T-helper 1 cell treated with Interleukin-12 subunit alpha and Interleukin-12 subunit beta and Interleukin-4 antibody, amounts not matched to agents 30 ng/mL and 1 ng/mL, for 36 hours (primary cell): ENCODE data around the gene SPOCK1. TPM values are rescaled to one million over a fixed set of nuclear protein-coding genes. Genes with fewer than 3 reads are reported as not detected.
"Not testable (repeated sequence)": the region's sequence is repeated elsewhere in the genome, so short reads cannot be mapped to it uniquely, and the experiment has no call there.

Source experiments
- intact Hi-C: fragments of 100-400 bp; cut with micrococcal nuclease; formaldehyde crosslinking; loops from one replicate; pipeline ENCODE4 v1.15.1; 2024
- total RNA-seq: library from RNA; stranded (reverse); gene quantifications from 2 replicates; pipeline ENCODE4 v1.2.3, GENCODE V29; 2022

SPOCK1 gene
- total RNA-seq, 1 donor from 2014 or later = 0.27 TPM

DNA sequence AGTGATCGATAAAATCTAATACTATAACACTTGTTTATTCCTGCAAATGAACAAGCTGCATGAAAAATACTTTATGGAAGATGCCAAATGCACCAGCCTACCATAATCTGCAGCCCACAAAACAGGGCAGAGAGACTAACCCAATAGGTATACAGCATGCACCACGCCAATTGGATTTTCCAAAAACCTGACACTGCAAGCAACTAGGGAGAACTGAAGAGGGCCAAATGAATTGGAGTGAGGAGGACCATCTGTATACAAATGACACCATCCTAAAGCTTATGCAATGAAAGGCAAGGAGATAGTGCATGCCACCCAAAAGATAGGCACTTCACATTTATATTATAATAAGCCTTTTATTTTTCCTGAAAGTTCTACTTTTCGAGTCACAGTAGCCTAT is 100.4 kb downstream of the SPOCK1 start:
- intact Hi-C loops = no loop called here

DNA sequence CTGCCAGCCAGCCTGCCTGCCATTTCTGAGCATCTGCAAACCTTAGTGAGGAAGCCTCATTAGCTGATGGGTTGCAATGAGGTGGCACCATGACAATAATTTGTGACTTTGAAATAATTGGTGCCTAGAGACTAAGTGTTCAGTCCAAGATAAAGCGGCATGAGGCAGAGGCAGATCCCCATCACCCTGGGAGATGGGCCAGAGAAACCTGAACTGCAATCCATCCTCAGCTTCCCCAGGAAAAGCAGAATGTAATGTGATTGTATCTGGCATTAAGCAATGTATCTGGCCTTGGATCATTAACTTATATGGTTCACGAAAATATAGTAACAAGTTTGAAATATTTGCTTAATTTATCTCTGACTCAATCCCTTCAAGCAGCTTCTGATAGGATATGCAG is 101.0 kb downstream of the SPOCK1 start:
- intact Hi-C loops = no loop called here

DNA sequence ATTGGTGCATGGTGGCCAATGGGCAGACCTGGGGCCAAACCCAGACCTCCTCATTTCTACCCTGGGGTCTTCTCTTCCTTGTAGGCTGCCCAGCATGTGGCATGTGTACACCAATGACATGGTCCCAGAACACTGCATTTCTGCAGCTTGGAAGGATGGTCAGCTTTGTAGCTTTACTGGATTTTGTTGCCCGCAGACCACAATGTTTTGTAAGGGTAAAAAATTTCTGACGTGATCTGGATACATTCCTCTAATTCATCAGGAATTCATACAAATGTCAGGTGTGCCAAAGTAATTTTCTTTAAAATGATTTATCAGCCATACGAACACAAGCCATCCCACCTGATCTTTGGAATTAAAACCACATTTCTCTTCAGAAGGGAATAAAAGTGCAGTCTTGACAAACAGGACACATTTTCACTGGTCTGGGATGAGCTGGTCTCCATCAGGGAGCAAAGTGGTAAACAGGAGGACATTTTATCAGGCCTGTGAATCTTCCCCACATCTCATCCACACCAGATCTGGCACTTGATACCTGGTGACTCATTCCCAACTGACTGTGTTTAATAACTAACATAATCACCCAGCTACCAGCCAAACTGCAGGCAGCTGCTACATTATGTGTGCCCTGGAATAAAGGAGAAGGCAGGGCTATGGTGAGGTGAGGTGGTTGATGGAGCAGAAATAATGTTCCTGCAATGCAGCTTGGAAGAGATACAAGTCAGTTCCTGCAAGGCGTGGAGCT is 103.9 kb downstream of the SPOCK1 start:
- intact Hi-C loops = no loop called here

DNA sequence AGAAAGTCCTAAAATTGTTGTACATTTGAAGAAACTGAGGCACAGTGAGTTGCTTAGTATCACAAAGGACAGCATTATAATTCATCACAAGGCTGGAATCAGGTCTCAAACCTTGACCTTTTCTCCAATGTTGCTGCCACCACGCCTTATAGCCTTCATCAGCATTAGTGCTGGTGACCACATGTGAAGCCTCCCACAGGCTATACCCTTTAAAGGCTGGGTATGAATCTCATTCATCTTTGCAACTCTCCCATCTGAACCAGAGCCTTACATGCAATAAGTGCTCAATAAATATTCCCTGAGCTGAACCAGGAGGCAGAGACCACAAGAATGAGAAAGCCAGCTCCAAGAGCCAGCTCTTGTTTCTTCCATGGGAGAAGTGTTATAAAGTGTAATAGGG is 104.7 kb downstream of the SPOCK1 start:
- intact Hi-C loops = no loop called here

DNA sequence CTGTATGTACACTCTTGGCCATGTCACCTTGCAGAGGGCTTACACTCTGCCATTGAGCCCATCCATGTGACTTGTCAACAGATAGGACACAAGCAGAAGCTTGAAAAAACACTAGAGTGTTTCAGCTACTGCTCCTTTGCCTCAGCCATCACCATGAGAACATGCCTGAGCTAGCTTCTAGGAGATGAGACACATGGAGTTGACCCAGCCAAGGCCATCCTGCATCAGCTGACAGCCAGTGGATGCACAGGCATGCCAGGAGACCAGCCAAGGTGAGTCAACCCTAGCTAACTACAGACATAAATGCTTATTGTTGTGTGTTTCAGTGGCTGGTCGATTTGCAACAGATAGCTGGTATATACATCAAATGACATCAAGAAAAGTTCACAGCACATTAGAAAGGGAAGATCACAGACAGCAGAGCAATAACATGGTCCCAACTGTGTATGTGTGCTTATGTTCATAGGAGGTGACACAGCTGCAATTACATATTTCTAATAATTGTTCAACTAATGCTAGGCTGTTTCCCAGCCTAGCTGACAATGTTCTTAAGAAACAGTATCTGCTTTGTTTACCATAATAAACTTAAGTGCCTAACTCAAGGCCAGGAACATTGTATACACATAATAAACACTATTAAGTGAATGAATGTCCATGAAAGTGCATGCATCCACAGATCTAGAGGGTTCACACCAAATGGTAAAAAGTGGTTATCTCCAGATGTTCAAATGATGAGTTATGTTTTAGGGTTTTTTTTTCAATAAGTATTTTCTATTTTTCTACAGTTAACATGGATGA is 105.7 kb downstream of the SPOCK1 start:
- intact Hi-C loops = no loop called here

DNA sequence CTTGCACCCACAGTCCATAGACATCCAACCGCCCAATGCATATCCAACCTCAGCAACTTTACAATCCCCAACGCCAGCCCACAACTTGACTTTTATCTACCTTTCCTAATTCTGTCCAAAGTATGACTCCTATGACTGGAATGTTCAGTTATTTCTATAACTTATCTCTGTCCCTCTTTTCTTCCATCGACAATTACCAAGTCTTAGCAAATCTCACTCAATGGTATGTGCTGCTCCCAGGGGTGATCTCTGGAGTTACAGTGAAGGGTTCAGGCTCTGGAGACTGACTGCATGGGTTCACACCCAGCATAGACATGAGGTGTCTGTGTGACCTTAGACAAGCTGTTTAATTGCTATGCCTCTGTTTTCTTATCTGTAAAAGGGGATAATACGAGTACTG is 106.9 kb downstream of the SPOCK1 start:
- intact Hi-C loops = no loop called here

DNA sequence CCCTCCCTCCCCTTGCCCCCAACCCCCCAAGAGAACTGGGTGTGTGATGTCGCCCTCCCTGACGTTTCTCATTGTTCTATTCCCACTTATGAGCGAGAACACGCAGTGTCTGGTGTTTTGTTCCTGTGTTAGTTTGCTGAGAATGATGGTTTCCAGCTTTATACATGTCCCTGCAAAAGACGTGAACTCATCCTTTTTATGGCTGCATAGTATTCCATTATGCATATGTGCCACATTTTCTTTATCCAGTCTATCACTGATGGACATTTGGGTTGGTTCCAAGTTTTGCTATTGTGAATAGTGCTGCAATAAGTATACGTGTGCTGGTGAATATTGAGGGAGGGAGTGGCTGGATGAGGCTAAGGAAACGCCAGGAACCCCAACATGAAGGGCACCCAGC is 108.1 kb downstream of the SPOCK1 start:
- intact Hi-C loops = not testable (repeated sequence)

DNA sequence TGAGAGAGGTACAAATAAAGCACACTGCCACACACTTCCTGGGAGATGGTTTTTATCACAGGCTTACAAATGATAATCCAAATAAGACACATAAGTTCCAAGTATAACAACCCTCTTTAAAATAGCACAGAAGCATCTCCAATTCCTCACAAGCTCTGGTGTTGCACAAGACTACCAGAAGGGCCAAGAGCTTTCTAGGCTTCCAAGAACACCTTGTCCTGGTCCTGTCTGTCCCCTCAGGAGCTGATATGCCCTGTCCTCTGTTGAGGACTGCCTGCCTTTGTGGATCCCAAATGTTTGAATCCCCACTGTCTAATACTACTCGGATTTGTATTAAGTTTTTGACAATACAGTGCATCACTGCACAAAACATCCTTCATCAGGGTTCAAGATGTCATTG is 110.1 kb downstream of the SPOCK1 start:
- intact Hi-C loops = no loop called here

DNA sequence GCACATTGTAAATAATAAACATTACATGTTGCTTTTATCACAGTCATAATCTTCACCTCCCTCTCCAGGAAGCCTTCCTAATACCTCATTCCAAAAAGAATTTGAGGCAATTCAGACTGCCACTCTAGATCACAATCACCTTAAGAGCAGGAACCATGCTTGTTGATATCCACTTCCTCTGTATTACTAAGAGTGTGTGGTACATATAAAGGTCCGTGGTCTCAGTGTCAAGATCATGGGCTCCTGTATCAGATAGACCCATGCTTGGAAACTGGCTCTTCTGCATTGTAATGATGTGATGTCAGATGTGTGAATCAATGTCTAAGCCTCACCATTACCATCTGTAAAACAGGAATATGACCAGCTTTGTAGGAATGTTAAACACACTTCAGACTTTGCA is 114.1 kb downstream of the SPOCK1 start:
- intact Hi-C loops = no loop called here

DNA sequence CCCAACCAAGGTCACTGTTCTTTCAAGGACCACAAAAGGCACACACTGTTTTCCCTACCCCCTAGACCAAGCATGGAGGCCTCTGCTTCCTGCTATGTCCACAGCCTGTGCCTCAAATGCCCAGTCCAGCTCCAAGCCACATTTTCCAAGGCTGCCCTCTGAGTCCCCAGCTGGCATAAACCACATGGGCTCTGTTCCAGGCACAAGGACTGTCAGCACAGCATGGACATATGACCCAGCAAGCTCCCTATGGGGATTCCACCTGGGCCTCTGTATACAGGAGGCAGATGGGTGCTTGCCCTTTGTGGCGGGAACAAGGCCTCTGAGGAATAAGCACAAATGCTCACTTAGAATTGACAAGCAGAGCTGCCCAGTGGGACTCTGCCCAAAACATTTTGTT is 115.2 kb downstream of the SPOCK1 start:
- intact Hi-C loops = no loop called here

DNA sequence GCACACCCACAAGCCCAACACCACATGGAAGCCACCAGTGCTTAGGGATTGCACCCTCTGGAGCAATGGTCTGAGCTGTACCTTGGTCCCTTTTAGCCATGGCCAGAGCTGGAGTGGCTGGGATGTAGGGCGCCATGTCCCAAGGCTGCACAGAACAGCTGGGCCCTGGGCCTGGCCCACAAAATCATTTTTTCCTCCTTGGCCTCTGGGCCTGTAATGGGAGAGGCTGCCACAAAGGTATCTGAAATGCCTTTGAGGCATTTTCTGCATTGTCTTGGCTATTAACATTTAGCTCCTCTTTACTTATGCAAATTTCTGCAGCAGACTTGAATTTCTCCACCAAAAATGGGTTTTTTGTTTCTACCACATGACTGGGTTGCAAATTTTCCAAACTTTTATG is 117.6 kb downstream of the SPOCK1 start:
- intact Hi-C loops = no loop called here

DNA sequence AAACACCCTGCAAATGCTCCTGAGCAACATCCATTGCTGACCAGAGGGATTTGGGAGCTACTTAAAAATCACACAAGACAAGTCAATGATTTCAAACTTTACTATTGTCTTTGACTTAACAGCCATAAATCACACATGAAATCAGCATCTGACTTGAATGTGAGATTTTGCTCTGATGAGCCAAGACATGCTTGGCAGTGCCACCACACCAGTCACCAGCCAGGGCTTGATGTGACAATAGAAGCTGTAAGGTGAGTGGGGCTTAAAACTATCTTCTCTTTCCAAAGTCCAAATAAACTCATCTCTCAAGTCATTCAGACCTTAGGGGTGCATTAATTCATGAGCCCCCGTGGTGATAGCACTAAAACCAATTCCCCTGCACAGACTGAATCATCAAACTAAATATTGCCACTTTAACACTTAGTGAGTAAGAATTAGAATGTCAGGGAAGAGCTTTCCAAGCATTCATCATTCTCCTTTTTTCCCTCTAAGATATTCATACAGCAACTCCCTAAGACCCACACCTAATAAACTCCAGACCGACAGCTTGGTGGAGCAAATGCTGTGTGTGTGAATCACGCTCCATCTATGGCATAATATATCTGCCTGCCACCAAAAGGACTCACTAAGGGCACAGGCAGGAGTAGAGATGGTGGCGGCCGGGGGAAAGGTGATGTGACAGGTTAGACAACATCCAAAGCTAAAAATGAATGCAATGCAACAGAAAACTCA is 119.4 kb downstream of the SPOCK1 start:
- intact Hi-C loops = no loop called here

DNA sequence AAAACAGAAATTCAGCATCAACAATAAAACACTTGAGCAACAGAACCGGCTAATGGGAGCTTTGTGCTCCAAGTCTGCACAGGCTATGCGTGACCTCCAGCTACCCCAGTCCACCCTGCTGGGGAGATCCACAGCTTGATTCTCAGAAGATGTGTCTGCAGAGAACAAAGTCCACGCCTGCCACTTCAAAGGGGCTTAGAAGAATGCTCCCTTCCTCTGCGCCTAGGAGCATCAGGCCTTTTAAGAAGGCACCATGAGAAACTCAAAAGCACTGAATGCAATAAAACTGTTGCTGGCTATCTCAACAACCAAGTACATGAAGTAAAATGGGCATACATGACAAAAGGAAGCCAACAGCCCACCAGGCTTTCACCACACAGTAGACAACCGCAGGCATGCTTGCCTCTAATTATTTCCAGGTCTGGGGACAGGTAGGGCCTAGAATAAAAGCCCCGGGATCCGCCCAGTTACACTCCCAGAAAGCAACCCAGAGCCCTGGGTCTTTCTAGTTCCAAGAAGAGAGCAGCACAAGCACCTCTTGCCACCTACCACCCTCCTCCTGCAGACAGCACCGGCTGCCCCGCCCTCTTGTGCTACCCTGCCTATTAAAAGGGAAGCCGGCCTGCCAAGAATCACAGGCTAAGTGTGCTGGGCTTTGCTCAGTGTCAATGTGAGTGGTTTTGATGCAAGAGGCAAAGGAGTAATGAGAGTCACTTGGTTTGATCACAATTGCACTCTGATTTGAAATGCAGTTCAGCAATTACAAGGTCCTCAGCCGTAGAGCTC is 123.2 kb downstream of the SPOCK1 start:
- intact Hi-C loops = no loop called here

DNA sequence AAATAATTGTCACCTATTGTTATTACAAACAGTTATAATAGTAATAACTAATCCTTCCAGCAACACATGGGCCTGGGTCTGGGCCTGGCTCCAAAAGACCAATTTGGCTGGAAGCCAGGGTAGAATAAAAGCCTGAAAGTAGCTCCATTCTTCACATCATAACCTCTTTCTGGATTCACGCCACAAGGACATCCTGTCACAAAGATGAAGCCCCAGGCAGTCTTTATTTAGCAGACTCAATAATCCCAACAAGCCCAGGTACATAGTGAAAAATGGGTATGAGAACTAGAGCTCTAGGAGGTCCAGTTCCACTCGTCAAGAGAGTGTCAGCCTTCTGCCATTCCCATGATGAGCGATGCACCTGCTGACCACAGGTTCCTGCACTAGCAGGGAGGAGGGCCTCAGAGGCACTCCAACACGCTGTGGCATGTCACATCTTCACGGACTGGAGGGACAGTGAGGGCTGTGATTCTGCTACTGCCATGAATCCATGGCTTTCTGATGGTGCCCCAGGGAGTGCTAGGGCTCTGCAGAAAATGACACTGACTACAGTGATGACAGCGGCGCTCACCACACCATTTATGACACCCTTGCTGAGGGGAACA is 124.9 kb downstream of the SPOCK1 start:
- intact Hi-C loops = no loop called here

DNA sequence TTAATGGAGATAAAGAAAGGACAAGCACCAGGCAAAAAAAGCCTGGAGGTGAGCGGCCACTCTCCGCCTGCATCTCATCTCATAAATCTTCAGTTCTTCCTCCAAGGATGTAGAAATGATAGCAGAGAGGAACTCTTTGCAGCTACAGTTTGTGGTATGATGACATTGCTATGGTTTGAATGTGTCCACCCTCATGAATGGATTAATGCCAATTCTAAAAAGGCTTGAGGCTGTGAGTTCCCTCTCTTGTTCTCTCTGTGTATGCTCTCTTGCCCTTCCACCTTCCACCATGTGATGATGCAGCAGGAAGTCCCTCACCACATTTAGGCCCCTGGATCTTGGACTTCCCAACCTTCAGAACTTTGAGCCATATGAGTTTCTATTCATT is 126.4 kb downstream of the SPOCK1 start:
- intact Hi-C loops = no loop called here

DNA sequence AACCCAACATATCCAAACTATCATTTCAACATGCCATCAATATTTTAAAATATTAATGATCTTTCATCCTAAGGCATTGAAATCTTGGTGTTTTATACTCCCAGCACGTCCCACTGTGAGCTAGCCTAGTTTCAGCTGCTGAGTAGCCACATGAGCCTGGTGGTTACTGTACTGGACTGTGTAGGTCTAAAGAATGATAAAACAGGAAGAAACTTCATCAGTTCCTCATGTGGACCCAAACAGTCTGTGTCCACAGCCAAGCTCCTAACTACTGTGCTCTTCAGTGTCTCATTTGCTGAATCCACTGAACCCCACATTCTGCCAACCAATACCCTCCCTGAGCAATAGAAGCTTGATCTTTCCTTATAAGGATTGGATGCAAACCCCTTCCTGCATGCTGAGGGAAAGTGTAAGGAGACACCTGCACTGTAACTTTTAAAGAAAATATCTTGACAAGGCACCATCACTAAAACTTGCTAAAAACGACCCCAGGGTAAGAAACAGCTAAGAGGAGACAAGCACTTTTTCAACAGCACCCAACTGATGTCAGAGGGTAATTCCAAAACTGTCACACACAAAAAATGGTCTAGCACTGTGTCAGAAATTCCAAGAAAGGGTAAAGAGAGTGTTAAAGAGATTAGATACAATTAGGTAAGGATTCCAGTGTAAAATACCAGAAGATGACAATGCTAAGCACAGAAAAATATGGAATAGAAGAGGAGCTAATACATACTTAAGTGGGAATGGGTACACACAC is 126.9 kb downstream of the SPOCK1 start:
- intact Hi-C loops = no loop called here

DNA sequence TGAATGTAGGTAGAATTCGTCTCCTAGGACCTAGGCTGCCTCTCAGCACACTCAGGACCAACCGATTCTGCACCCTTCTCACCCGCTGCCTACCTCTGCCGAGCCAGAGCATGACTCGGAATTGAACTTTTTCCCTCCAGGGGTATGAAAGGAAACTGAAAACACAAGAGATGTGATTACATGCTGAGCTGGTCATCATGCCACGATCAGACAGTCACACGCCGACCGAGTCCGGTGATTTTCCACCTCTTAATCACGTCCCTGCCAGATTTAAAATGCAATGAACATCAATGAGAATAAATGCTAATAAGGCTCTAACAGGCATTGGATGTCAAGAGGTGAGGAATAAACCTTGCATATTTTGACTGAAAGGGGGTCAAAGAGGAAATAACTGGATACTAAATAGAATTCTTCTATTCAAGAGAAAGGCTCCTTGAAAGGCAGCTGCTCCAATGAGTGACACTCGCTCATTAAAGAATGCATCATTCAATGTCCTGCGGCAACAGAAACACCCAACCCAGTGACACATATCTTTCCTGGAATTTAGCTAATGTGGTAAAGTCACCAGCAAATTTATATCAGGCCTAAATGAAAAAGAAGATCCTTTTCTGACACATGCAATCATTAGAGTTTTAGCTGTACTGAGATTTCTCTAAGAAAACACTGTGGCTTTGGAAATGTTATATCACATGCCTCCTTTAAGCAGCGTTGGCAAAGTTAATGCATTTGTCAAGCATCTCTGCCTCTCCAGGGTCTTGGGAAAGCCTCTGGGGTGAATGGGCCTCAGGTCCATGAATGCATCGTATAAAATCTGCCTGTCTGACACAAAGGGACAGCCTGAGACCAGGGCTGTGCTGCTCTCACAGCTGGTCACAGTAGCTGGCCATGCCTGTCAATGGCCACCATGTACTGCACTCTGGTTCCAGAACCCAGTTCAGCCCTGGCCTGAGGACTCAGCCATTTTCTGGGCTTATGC is 128.7 kb downstream of the SPOCK1 start:
- intact Hi-C loops = no loop called here

DNA sequence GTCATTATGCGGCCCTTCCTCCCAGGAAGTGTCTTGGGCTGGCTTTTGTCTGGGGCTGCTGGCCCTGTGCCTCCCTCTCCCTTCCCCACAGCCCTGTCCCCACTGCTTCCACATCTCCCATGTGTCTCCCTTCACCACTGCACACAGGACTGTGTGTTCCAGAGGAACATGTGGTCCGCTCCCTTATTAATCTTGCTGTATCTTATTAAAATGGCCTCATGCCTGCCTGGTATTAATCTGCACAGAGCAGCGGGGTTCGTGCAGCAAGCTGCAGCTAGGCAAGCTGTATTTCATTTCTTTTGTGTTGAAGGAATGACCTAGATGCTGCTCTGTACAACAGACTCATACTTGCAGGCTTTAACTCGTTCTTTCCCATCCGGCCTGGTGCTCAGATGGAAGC is 130.5 kb downstream of the SPOCK1 start:
- intact Hi-C loops = no loop called here

DNA sequence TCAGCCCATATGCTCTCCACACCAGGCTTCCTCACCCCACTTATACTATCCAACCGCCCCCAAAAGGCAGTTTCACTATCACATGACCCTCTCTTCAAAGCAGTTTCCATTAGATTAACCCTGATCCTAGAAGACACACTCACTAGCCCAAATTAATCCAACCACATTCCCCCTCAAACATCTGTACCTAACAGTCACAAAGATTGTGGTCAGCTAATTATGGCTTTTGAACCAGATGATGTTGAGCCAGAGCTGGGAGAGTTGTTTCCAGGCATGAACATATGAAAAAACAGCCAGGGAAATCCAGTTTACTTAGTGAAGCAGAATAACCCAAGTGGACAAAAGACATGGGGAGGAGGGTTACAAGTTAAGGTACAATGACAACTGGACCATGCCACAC is 131.2 kb downstream of the SPOCK1 start:
- intact Hi-C loops = no loop called here
